GOT3 (cell line): ENCODE data around the gene HERC5.
"Not testable (repeated sequence)": the region's sequence is repeated elsewhere in the genome, so short reads cannot be mapped to it uniquely, and the experiment has no call there.

Experiments
- DNase-seq: peaks from one replicate; lab custom pipeline; 2025; ENCODE audit warnings: mixed read lengths; lab: John Stamatoyannopoulos, UW

HERC5 gene

DNA sequence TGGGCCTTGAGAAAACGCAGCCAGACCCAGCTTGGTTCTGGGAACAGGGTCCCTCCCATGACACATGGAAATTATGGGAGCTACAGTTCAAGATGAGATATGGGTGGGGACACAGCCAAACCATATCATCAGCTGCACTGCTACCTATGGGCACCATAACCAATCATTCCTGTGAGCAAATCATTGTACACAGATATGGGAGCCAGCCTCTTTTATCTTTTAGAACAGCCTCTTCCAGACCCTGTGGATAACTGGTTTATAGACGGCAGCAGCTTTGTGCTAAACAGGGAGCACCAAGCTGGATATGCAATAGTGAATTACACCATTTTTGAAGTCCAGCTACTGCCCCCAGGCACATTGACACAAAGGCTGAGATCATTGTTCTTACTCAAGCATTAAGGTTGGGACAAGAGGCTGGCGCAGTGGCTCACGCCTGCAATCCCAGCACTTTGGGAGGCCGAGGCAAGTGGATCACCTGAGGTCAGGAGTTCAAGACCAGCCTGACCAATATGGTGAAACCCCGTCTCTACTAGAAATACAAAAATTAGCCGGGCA is 8.6 kb upstream of the HERC5 start:
- not testable (repeated sequence) for DNase-seq

- no peak for DNase-seq
These were observed 8.0 kb upstream of the HERC5 start for GRCh38 chr4:88448889-88449288.

DNA sequence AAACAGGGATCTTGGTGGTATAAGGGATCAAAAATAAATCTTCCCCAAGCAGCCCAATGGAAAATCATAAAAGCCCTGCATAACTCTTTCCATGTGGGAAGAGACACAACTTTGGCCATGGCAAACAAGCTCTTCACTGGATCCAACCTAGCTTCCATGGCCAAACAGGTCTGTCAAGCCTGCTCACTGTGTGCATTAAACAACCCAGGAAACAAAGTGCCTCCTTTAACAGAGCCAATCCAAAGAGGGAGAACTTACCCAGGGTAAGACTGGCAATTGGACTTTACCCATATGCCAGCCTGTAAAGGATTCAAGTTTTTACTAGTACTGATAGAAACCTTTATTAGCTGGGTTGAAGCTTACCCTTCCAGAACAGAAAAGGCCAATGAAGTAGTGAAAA is 7.6 kb upstream of the HERC5 start:
- DNase-seq: no peak

DNA sequence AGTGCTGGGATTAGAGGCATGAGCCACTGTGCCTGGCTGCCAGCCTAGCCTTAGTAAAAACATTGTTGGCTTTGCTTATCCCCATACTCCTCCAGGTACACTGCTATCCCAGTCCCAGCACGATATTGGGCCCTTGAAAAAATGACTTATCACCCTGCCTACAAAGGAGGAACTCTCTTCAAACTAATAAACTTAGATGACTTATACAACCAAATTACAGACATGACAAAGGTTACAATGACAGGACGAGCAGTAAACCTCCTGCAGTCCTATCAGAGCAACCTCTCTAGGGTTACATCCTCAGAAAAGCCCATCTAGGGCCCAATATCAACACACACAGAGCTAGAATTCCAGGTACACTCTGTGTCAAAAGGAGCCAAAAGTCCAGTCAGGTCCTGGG is 5.7 kb upstream of the HERC5 start:
- DNase-seq: no peak

GRCh38 chr4:88452912-88453311 is 4.0 kb upstream of the HERC5 start:
- no peak for DNase-seq

GRCh38 chr4:88457307-88458103 is 586 bp downstream of the HERC5 start:
- peak; percentile 46 for DNase-seq

DNA sequence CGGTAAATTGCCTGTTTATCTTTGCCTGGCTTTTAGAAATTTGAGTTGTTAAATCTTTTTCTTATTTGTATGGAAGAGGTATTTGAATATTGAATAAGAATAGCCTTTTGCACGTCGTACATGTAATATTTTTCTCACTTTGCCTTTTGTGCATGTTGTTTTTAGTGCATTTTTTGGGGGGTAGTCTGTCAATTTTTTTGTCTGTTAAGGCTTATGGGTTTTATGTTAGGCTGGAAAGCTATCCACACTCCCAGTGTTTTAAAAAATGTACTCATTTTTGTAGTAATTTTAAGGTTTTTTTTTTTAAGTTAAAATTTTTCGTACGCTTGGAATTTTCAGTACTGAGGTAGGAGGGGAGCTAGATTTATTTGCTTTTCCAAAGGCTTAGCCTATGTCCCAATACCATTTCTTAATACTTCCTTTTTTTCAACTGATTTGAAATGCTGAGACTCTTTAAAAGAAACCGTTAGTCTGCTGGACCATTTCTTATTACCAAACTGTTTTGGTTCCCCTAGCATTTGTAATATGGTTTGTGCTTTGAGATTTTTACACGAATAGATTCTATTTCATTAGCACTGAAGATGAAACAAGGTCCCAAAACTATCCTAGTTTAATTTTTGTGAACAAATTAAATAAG is 1.3 kb downstream of the HERC5 start:
- DNase-seq: no peak

DNA sequence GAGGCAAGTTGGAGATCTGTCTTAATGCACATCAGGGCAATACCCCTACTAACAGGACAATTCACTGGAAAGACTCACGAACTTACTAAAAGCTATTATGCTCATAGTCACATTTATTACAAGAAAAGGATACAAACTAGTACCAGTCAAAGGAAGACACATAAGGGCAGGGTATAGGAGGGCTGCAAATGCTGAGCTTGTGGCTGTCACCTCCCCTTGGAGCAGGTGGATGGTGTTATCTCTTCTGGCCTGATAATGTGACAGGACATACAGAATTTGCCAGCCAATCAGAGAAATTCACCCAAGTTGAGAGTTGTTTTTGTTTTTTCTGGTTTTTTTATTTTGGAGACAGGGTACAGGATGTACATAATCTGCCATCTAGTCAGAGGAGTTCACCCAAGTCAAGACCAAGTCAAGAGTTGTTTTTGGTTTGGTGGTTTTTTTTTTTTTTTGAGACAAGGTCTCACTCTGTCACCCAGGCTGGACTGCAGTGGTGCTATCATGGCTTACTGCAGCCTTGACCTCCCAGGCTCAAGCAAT is 8.8 kb downstream of the HERC5 start:
- no peak for DNase-seq

DNA sequence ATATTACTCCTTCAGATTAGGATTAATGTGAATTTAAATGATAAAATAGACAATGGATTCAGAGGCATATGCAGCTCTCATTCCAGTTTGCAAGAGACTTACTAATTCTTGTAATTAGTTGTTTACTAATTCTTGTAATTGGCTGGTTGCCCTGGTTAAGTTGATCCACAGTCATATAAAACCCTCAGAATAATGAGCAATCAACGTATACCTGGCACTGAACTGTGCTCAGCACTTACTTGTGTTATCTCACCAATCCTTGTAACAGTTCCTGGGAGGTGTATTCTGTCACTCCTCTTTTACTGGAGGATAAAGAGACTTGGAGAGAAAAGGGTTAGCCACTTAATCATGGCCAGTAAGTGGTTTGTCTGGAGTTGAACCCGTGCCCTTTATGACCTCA is 10.5 kb downstream of the HERC5 start:
- DNase-seq: no peak

GRCh38 chr4:88477229-88477860 is 20.4 kb downstream of the HERC5 start:
- no peak for DNase-seq

- DNase-seq: no peak
These were observed 21.3 kb downstream of the HERC5 start for GRCh38 chr4:88478247-88478646.

- DNase-seq: no peak
These were observed 24.6 kb downstream of the HERC5 start for GRCh38 chr4:88481537-88481936.

DNA sequence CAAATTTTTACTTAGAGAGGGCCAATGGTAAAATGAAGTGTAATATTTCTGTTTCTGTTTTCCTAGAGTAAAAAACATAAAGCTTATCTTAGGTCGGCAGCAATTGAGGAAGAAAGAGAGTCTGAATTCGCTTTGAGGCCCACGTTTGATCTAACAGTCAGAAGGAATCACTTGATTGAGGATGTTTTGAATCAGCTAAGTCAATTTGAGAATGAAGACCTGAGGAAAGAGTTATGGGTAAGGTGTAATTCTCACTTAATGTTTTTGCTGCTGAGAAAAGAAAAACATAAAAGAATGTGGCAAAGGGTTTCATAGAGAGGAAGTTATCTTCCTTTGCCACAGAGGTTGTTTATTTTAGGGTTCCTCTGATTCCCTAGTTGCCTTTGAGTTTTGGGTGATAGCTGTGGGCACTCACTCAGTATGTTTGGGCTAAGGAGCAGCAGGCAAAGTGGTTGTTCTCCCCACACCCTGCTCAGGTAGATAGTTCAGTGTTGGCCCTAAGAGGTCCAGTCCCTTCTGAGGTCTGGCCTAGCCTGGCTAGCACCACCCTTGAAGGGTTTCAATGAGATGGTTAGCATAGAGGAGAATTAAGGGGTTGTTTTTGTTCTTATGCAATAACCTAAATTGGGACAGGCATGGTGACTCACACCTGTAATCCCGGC is 32.3 kb downstream of the HERC5 start:
- DNase-seq: no peak

DNA sequence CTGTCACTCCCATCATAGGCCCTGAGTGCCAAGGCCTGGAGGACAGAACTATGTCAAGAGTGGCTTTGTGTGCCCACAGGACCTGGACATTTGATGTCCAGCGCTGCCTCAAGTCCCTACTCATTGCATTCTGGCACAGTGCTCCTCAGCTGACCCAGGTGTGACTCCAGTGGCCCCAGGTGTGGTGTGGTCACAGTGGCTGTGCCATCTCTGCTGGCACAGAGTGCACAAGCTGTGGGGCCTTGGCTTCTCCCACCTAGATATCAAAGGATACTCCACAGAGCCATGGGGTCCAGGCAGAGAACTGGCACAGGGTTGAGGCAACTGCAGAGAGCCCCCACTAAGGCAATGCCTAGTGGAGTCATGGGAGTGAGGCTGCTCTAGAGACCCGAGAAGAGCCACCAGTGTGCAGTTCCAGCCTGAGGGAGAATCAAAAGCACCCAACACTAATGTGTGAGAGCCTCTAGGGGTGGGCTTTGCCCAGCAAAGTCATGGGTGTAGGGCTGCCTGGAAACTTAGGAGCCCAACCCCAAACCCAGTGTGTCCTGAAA is 41.0 kb downstream of the HERC5 start:
- DNase-seq: no peak

DNA sequence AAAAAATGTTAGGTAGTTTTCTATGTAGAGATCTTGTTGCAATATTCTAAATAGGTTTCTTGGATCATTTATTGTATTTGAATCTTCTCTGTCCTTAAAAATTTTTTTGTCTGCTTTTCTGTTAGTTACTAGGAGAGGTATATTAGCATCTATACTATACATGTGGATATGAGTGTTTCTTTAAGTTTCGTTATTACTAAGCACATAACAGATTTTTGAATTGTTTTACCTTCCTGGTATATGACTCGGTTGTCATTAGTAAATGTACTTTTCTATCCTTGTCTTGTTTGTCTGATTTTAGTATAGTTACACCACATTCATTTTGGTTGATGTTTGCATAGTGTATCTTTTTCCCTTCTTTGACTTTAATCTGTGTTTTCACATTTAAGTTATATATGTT is 46.4 kb downstream of the HERC5 start:
- DNase-seq: no peak

DNA sequence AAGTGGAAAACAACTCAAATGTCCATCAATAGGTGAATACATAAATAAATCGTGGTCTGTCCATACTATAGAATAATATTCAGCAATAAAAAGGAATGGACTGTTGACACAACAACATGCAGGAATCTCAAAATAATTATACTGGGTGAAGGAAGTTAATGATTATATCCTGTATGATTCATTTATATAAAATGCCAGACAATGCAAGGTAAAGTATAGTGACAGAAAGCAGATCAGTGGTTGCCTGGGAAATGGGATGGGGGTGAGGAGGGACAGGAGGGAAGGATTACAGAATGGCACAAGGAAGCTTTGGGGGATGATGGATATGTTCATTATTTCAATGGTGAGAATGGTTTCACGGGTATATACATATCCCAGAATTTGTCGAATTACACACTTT is 54.3 kb downstream of the HERC5 start:
- DNase-seq: no peak

- no peak for DNase-seq
These were observed 57.9 kb downstream of the HERC5 start for GRCh38 chr4:88514557-88515511.

GRCh38 chr4:88516746-88517145 is 59.8 kb downstream of the HERC5 start:
- DNase-seq: no peak

DNA sequence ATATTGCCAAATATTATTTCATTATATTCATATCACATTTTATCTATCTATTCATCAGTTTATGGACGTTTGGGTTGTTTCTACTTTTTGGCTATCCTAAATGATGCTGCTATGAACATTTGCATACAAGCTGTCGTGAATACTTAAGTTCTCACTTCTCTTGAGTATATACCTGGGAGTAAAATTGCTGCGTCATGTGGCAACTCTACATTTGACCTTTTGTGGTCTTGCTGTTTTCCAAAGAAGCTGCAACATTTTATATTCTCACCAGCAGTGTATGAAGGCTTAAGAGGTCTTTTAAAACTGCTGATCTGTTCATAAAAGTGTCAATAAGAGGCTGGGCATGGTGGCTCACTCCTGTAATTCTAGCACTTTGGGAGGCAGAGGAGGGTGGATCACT is 60.9 kb downstream of the HERC5 start:
- no peak for DNase-seq

- DNase-seq: no peak
These were observed 62.0 kb downstream of the HERC5 start for GRCh38 chr4:88518911-88519310.
